ENCODE measurements around the gene STARD10.

The STARD10 gene

DNA sequence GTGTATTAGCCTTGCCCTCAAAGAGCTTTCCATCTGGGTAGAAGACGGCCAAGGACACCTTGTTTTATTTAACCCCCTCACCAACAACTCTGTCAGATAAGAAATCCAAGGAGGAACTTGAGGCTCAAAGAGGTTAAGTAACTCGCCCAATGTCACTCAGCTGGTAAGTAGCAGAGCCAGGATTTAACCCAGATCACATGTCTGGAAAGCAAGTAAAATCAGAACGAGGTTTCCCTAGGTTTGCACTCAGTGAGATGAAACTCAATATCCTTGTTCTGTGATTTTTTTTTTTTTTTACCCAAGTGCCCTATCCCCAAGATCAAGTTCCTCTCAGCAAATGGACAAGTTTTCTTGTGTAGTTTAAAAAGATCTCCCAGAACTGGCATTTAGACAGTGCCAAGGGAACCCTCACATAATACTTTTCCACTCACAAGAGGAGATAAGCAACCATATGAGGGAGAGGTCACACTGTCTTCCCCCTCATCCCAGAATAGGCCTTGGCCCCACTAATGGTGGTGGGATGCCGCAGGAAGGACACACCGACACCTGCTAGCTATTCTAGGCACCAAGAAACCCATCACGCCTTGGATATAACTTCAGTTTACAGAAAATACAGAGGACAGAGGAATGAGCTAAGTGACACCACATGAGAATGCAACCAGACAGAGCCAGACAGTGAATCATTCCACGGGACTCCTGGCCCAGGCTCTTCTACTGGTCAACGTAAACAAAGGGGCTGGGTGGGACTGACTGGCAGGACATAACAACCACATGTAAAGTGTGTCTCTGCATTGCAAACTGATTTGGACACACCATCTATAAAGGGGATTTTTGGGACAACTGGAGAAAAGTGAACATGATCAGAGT is 33.1 kb downstream of the STARD10 start:
- no peak for DNase-seq

DNA sequence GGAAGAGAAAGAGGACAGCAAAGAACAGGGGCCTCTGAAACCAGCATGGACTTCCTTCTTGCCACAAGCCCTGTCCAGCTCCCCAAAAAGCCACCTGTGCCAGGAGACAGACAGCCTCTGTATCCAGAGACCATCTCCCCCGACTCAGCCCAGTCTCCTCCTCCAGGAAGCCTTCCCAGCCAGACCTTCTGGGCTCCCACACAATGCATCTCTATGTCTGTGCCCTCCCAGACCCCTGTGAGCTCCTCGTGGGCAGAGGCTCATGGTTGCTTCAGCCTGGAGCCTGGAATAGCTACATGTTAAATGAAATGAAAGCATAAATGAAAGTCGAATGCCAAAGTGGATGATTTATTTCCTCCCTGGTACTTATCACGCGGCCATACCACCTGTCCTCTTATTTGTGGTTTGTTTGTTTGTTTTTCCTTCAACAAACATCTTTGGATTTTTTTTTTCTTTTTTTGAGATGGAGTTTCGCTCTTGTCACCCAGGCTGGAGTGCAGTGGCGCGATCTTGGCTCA is 34.3 kb downstream of the STARD10 start:
- DNase-seq, result peak; percentile 61

DNA sequence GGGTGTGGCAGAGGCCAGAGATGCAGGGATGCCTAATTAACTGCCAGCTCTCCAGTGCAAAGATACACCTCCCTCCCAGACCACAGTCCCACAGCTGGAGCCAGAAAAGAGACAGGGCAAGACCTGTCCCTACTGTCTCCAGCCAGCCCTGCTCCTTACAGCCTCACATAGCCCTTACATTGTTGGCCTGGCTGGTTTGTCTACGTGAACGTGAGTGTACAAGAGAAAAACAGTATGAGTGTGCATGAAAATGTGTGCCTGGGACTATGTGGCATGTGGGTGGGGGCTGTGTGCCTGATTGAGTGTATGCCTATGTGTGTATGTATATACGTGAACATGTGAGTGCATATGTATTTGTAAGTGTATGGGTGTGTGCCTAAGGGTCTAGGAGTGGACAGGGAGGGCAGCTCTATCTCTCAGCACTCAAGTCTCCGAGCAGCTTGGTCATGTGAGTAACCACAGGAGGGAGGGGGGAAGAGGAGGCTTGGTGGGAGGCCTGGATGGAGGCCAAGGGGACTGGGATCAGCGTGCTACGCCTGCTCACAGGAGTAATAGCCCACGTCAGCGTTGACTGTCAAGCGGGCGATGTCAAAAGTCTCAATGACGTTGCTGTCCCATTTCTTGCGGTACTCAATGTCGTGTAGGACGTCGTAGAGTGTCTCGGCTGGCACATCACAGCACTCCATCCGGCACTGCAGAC is 35.0 kb downstream of the STARD10 start:
- peak; percentile 72 for DNase-seq

DNA sequence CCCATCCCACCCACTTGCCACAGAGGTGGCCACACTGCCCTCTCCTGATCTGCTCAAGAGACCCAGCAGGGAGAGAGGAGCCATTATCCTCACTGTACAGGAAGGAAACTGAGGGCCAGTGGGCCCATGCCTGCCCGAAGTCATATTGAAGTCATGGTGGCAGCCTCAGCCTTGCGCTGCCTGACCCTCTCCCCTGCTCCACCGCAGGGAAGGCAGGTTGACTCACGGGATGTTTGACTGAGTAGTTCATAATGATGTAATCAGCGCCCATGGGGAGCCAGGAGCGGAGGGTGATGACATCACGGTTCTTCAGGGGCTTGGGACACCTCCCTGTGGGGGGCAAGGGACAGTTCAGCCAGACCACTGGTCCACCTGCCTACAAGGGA is 35.5 kb downstream of the STARD10 start:
- DNase-seq, result no peak

DNA sequence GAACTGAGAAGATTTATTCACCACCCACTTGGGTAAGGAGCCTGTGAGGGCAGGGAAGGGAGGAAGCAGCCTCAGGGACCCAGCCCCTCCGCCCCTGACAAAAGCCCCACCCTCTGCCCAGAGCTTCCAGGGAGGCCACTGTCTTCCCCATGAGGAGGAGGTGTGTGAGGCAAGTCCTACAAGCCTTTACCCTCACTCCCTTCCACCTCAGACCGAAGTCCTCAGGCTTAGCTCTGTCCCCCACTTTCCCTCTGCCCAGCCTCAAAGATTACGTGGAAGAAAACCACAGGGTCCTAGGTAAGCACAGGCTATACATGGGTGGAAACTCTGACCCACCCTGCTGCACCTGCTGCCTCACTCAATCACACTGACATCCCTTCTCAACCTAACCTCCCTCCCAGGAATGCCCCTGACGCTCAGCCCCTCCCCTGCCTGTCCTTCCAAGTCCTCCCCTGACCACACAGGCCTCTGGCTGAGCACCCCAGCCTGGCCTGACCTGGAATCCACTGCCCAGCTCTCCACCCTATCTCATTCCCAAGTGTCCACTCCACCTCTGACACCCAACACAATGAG is 38.0 kb downstream of the STARD10 start:
- no peak for DNase-seq

DNA sequence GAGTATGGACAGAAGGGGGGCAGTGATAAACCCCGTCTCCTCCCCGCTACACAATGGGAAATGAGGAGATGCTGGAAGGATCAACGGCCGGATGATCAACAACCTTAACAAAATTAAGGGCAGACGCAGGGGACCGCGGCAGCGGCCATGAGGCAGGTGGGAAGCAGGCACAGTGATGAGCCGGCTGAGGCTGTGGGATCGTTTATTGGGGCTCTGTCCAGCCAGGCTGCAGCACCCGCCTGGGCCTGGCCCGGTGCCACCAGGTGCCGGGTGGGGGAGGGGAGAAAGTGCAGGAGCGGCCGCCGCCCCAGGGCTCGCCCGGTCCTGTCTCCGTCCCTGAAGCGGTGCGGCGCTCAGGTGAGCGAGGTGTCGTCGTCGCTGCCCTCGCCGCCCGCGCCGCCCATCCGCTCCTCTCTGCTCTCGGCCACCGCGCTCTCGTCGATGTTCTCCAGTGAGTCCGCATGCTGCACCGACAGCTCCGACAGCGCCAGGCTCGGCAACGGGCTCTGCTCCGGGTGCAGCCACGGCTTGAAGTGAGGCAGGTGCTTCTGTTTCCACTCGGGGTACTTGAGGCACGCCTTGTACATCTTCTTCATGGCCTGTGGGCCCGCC is 39.2 kb downstream of the STARD10 start:
- DNase-seq, result no peak

DNA sequence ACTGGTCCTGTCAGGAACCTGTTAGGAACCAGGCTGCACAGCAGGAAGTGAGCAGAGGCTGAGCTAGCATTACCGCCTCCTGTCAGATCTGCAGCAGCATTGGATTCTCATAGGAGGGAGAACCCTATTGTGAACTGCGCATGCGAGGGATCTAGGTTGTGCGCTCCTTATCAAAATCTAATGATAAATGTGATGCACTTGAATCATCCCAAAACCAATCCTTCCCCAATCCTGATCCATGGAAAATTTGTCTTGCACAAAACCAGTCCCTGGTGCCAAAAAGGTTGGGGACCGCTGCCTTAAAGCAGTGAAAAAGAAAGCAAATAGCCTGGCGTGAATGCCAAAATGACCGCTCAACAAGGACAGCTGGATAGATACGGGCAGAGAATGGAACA is 39.7 kb downstream of the STARD10 start:
- DNase-seq, result no peak

DNA sequence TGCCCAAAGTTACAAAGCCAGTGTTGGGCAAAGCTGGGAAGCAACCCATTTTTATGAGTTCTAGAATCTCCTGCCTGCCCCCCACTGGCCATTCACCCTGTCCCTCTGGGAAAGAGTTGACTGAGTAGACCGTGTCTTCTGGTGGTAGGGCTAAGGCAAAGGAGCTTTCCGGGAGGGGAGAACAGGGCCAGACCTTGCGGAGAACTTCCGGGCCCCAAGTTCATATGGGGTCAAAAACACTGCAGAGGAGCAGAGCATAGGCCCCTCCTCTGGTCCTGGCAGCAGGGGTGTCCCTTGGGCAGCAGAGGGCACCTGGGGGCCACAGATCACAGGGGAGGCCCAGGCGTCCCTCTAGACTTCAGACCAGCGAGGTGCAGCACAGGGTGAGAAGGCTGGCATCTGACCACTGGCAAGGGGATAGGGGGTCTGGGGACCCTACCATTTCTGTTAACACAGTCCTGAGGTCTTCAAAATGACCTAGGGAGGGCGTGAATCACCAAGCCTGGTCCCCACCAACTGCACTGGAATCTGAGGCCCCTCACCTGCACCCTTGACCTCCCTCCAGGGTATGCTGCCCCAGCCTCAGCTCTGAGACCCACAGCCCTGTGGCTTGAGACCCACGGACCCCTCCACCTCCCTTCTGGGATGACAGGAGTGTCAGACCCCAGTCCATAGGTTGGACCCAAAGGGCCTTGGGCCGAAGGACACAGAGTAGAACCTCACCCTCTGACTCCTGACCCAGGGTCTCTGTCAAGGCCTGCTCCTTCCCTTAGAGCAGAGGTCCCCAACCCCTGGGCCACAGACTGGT is 40.3 kb downstream of the STARD10 start:
- no peak for DNase-seq

DNA sequence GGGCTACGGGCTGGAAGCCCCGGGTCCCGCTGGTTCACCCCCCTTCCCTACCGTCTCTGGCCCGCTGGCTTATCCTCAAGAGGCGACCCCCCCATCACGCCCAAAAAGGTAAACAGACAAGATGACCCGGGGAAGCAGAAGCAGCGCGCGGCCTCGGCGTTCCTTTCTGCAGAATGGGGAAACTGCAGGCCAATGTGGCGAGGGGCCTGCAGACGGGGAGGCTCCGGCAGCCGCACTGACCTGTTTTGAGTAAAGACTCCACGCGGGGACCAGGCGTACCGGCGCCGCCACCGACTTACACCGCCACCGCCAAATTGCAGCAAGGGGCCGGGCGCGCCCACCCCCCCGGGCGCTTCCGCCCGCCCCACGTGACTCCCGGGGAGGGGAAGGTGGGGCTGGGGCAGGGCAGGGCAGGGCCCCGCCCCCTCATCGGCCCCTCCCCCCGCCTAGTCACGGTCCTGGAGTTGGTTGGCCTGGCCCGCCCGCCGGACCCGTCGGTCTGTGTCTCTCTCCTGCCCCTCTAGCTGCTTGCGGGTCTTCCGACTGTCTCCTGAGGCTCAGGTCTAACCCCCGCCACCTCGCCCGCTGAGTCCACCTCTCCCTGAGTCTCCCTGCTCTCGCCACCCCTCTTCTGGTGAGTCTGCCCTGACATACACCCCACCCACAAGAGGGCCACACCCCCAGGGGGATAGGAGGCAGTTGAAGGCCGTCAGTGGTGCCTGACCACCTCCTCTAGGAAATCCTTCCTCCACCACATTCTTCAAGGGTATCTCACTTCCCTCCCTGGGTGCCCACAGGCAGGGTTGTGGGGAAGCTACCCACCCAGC is 41.5 kb downstream of the STARD10 start, which contains the start of gene ARAP1:
ARAP1 (minus strand) TSS at position 321 of the 827 bp plus-strand sequence. CDS start 25,280 bp downstream, outside the sequence.
- DNase-seq, result peak; percentile 48

DNA sequence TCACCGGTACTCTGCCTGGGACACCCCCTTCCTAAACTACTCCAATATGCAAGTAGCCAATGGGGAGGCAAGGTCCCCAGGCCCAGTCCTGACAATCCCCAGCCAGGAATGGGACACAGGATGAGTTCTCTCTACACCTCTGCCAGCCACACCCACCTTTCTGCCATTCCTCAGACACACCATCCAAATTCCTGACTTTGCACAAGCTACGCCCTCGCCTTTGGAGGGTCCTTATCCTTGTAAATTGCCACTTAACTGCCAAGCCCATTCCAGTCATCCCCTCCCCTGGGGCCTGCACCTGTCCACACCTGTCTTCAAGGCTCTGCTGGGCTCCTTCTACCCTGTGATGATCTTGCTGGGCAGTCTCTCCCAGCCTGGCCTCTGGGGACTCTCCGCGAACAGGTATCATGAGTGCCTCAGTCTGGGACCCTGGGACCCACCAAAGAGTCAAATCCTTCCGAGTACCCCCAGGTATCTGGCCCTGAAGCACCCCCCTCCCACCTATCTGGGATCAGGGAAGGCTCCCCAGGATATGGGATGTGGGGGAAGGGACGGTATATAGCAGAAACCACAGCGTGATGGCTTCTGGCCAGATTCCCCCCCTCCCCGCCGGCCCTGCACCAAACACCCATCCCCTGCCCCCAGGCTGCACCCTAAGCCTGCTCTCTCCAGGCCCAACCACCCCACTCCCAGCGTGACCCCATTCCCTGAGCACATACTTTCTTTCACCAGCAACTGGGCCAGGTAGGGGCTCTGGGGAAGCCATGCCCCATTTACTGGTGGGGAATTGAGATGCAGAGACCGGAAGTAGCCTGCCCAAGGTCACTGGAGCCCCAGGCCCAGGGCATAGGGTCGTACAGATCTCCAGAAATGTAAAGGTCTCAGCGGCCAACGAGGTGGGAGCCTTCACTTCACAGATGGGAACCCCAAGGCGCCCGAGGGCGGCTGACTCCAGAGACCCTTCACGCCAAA is 42.4 kb downstream of the STARD10 start:
- DNase-seq, result peak; percentile 52

DNA sequence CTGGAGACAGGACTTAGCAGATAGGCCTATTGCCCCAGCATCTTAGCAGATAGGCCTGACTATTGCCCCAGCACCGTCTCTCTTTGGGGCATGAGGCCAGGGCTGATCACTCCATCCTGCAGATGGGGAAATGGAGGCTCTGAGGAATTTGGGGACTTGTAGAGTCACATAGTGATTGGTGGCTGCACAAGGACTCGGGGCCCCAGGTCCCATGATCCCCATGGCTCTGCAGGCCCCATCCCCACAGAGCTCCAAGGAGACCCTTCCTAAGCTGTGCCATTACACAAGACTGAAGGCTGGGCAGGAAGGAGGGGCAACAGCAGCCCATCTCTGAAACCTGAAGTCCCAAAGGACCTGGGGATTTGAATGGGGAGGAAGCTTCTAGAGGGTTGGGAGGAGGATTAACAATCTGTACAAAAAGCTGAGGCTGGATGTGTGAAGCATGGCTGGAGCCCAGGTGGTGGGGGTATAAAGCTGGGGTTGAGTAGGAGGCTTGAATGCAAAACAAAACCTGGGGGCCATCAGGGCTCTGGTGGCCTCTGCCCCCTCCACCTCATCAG is 43.2 kb downstream of the STARD10 start:
- DNase-seq, result no peak

DNA sequence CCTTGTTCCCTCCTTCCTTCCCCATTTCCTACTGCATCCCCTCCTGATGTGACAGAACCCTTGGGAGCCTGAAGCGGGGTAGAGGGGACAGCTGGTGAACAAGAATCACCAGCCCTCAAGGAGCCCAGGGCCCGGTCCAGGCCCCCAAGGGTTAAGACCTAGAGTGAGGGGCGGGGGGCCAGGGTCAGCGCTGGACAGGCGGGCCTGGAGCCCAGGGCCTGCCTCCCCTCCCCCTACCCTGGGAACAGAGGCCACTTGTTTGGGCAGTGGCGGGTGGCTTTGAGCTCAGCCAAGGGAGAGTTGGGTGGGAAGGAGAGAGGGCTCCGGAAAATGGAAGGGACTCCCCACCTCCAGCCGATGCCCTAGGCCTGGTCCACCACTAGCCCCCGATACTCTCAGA is 43.8 kb downstream of the STARD10 start:
- no peak for DNase-seq

DNA sequence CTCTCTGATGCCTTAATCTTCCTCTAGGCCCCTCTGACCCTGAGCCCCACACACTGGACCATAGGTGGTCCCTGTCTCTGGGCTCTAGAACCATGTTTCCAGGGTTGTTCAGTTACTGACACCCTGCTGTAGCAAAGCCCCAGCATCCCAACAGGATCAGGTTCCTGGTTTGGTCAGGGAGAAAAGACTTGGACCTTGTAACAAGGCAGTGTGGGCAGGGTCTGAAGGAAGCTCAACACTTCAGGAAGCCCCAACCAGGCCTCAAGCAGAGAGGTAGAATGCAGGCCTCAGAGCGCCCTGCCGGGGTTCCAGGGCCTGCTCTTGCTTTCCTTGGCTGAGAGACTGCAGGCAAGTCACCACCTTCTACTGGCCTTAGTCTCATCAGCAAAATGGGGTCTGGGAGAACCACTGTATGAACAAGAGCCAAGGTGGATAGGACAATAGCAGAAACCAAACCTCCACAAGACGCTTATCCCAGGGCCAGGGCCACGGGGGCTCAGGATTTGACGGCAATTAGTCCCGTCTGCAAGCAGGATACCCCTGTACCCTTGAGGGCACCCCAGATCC is 46.5 kb downstream of the STARD10 start:
- no peak for DNase-seq

DNA sequence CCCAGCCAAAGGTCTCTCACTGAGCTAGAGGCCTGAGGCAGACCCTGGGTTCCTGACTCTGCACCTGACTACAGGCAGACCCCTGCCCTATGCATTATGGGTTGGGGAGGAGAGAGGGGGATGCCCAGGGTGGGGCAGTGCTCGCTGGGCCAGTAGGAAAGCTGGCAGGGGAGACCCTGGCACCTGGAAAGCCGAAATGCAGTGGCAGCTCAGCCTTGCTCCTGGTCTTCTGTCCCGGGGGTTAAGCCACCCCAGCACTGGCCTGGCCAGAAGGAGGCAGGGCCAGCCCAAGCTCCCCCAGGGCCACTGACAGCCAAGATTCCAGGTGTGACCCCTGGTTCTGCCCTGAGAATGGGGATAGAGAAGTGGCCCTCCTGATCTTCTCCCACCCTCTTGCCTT is 47.0 kb downstream of the STARD10 start:
- DNase-seq, result no peak

DNA sequence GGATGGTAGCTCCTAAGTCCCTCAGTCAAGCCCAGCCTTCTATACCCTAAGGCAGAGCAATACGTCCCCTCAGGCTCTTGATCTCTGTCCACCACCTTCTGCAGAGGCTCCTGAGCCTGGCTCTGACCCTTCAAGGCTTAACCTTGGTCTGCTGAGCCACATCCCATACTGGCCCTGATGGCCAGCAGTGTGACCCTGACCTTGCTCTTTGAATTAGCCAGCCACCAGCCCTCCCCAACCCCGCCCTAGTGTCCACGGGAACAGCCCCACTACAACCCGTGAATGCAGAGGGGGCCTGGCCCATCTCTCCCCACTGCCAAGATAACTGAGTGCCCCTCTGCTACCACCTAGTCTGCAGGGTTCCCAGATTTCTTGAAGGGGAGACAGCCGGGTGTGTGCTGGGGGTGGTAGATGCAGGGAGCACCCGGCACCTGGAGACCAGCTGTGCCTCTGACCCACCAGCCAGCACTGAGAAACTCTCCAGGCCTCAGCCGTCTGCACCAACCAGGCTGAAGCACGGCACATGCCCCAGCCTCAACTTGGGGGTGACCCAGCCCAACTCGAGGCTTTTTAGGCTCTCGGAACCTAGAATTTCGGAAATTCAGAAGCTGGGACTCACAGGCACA is 47.8 kb downstream of the STARD10 start:
- DNase-seq, result no peak

DNA sequence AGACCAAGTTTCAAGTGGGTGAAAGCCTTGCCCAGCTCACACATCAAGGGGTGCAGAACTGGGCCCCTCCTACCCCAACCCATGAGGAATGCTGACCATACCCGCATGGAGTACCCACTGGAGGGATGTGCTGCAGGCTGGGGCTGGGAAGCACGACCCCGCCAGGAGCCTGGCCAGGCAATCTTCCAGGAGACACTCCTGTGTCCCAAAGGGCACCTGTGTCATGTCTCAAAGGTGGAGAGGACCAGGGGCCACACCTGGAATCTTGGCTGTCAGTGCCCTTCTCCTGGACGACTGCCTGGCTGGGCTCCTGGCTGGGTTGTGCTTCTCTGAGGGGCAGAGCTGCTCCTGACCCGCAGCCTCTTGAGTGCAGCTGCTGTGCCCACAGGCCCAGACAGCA is 48.3 kb downstream of the STARD10 start:
- DNase-seq, result no peak

DNA sequence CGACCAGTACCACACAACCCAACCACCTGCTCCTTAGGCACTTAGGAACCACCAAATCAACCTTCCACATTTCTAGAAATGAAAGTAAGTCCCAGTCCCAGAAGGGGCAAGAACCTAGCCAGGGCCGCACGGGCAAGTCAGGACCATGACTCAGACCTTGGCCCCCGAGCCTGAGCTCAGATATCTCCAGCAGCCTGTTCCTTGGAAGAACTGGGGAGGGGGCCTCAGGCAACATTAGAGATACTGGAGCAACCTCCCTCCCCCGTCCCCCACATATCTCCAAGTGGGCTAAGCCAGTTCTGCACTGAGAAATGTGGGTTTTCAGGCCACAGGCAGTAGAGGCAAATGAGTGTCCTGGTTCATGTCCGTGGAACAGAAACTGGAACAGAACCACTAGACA is 49.4 kb downstream of the STARD10 start:
- DNase-seq, result no peak

DNA sequence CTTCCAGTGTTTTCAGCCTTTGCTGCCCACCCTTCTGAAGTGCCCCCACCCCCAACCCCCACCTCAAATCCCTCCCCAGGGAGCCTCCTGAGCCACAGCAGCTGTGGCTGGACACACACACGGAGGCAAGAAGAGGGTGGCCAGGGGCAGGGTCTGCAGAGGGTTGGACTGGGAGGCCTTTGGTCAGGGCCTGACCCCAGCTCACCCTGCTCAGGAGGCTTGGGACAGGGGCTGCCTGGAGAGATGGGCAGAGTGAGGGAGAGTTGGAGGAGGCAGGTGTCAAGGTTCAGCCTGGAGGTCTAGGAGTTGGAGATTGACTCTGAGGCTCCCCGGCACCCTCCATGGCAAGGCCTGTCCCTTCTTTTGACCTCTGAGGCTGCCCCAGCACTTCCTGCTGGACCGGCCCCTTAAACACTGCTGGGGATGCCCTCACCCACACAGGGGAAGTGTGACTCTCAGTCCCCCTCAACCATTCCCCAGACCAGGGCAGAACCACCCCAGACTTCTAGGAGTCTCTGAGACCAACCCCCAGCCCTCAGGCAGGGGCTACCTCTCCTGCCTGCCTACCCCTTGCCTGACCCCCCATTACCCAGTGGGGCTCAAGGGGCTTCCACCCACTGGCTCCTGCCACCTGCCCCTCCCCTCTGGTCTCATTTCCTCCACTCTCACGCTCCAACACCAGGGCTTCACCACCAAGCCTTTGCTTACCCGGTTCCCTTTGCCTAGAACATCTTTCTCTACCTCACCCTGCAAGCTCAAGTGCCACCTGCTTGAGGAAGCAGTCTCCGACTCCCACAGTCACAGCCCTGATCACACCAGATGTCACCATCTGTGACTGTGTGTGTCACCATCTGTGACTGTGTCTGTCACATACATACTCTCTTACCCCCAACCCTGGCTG is 50.3 kb downstream of the STARD10 start:
- peak; percentile 18 for DNase-seq
